ENCODE results near the gene SYT11.

DNA sequence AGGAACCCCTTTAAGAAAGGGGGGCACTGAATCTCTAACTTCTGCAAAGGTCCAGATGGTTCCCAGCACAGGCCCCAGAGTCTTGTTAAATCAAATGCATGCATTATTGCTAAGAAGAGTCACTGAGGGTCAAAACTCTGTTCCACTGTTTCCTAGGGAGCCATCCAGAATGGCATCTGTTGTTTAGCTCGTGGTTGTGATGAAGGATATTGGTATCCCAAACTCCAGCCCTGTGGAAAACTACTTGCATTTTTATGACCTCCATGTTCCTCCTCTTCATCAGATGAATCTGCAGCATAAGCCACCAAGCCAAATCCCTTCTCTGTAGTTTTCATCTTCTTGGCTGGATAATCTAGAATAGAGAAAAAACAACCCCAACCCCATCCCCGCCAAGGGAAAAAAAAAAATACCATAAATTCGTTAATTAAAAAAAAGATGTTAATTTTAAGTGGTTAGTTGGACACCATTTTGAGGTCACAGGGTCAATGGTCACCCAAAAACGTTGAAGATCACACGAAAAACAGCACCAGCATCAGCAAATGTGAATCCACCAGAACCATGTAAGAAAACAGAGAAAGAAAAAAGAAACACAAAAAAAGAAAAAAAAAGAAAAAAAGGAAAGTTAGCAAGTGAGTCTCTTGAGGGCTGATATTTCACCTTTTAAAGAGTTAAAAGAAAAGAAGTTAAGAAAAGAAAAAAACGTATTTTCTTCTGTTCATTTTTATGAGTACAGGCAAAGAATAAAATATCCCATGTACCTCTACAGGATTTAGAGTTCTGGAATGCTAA is 54.8 kb downstream of the SYT11 start:
- TF ChIP-seq, protein P1, sequence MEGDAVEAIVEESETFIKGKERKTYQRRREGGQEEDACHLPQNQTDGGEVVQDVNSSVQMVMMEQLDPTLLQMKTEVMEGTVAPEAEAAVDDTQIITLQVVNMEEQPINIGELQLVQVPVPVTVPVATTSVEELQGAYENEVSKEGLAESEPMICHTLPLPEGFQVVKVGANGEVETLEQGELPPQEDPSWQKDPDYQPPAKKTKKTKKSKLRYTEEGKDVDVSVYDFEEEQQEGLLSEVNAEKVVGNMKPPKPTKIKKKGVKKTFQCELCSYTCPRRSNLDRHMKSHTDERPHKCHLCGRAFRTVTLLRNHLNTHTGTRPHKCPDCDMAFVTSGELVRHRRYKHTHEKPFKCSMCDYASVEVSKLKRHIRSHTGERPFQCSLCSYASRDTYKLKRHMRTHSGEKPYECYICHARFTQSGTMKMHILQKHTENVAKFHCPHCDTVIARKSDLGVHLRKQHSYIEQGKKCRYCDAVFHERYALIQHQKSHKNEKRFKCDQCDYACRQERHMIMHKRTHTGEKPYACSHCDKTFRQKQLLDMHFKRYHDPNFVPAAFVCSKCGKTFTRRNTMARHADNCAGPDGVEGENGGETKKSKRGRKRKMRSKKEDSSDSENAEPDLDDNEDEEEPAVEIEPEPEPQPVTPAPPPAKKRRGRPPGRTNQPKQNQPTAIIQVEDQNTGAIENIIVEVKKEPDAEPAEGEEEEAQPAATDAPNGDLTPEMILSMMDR (IDR thresholded peaks at IDR 0.05) = no peak
- TF ChIP-seq, protein P2, sequence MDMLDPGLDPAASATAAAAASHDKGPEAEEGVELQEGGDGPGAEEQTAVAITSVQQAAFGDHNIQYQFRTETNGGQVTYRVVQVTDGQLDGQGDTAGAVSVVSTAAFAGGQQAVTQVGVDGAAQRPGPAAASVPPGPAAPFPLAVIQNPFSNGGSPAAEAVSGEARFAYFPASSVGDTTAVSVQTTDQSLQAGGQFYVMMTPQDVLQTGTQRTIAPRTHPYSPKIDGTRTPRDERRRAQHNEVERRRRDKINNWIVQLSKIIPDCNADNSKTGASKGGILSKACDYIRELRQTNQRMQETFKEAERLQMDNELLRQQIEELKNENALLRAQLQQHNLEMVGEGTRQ (CRISPR knock-in tag; IDR thresholded peaks at IDR 0.05) = no peak
- TF ChIP-seq, protein P3, sequence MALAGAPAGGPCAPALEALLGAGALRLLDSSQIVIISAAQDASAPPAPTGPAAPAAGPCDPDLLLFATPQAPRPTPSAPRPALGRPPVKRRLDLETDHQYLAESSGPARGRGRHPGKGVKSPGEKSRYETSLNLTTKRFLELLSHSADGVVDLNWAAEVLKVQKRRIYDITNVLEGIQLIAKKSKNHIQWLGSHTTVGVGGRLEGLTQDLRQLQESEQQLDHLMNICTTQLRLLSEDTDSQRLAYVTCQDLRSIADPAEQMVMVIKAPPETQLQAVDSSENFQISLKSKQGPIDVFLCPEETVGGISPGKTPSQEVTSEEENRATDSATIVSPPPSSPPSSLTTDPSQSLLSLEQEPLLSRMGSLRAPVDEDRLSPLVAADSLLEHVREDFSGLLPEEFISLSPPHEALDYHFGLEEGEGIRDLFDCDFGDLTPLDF (CRISPR knock-in tag; IDR thresholded peaks at IDR 0.05) = no peak
